ENCODE data around the gene HOXC11.

Gene HOXC11

DNA sequence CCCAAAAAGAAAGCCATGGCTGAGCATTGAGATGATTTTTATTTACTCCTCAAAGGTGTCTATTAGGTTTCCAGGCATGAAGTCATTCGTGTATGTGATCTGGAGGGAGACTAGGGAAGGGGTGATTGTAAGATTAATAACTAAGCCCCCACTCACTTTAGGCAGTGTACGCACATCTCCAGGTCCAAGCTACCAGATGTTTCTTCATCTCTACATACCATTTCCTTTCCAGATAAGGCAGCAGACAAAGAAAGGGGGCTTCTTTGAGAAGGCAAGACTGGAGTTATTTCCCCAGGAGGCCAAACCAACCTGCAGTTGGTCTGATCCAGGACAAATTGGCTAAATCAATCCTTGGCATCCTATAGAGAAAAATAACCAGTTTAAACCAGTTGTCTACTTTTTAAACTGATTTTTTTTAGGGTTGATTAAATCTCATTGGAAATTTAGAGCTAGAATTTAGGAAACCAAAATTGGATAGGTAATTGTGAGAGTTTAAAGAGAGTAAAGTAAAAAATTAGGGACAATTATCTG is 30.4 kb upstream of the HOXC11 start:
- DNase-seq (ENCODE audit: insufficient read length, low spot score) = no peak
- TF ChIP-seq POU2F2 (IDR thresholded peaks at IDR 0.05; ENCODE audit: low read depth, low read length) (no peak), SPI1 (IDR thresholded peaks at IDR 0.05; ENCODE audit: low read depth, low read length) (no peak), POLR2AphosphoS5 (IDR thresholded peaks at IDR 0.05; ENCODE audit: low read depth, low read length) (no peak), PAX5 (IDR thresholded peaks at IDR 0.05; ENCODE audit: insufficient read depth, low read length, severe bottlenecking) (no peak), TAF1 (IDR thresholded peaks at IDR 0.05; ENCODE audit: low read depth, low read length) (no peak), POLR2A (IDR thresholded peaks at IDR 0.05; ENCODE audit: low read depth, low read length) (no peak)
- no peak for FAIRE-seq

DNA sequence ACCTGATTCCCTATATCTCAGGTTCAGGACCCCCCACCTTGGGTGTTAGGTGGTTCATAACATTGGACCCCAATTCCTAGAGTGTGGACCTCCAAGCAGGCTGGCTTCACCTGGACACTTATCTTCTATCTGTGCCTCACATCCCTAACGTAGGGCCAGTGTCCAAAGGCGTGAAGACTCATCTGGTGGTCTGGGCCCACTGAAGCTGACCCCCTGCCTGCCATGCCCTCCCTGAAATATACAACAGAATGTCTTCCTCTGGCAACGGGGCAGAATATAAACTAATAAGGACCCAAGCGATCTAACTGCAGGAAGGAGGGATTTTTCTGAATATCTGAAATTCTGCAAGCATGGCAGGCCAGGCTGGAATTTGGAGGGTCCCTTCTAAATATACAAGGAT is 28.7 kb upstream of the HOXC11 start:
- FAIRE-seq = no peak
- TF ChIP-seq TAF1 (IDR thresholded peaks at IDR 0.05; ENCODE audit: low read depth, low read length) = no peak
- no peak for TF ChIP-seq POU2F2 (IDR thresholded peaks at IDR 0.05; ENCODE audit: low read depth, low read length)
- no peak for TF ChIP-seq PAX5 (IDR thresholded peaks at IDR 0.05; ENCODE audit: insufficient read depth, low read length, severe bottlenecking)
- no peak for TF ChIP-seq POLR2A (IDR thresholded peaks at IDR 0.05; ENCODE audit: low read depth, low read length)
- TF ChIP-seq SPI1 (IDR thresholded peaks at IDR 0.05; ENCODE audit: low read depth, low read length) = no peak
- TF ChIP-seq POLR2AphosphoS5 (IDR thresholded peaks at IDR 0.05; ENCODE audit: low read depth, low read length) = no peak
- no peak for DNase-seq (ENCODE audit: insufficient read length, low spot score)

DNA sequence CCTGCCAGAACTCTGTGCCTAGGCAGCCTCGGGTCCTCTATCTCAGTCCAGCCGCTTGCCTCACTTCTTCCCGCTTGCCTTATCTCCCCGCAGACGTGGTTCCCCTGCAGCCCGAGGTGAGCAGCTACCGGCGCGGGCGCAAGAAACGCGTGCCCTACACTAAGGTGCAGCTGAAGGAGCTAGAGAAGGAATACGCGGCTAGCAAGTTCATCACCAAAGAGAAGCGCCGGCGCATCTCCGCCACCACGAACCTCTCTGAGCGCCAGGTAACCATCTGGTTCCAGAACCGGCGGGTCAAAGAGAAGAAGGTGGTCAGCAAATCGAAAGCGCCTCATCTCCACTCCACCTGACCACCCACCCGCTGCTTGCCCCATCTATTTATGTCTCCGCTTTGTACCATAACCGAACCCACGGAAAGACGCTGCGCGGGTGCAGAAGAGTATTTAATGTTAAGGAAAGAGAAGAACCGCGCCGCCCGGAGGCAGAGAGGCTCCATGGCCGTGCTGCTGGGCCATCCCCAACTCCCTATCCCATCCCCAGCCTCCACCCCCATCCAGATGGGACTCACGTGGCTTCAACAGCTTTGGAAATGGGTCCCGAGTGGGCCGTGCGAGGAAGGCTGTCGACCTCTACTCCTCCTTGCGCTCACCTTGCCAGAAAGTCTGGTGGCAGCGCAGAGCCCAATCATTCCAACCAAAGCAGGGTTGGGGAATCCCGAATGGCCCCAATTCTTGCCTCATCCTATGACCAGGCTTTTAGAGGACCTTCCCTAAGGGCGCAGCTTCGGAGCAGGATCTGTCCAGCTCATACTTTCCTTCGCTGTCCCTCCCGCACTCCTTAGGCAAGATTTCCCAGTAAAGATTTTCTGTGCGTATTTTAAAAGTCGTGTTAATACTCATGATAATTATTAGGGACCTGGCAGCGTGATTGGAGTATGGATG is 27.7 kb upstream of the HOXC11 start:
- no peak for FAIRE-seq
- no peak for DNase-seq (ENCODE audit: insufficient read length, low spot score)
- TF ChIP-seq POU2F2 (IDR thresholded peaks at IDR 0.05; ENCODE audit: low read depth, low read length) (no peak), POLR2A (IDR thresholded peaks at IDR 0.05; ENCODE audit: low read depth, low read length) (no peak), TAF1 (IDR thresholded peaks at IDR 0.05; ENCODE audit: low read depth, low read length) (no peak), SPI1 (IDR thresholded peaks at IDR 0.05; ENCODE audit: low read depth, low read length) (no peak), PAX5 (IDR thresholded peaks at IDR 0.05; ENCODE audit: insufficient read depth, low read length, severe bottlenecking) (no peak), POLR2AphosphoS5 (IDR thresholded peaks at IDR 0.05; ENCODE audit: low read depth, low read length) (no peak)

DNA sequence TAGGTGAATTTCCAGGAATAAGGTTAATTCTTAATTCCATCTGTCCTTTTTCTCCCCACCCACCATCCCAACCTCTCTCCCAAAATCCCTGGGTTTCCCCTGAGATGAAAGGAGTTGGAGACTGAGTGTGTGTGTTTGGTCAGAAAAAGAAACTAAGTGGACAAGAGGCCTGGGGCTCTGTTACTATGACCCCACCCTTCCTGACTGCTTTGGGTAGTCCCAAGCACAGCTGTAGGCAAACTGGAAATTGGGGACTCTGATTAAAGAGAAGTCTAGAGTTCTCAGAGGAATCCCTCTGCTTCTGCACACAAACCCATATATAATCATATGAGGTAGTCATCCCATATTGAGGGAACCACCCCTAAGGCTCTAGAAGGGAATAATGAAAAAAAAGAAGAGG is 25.2 kb upstream of the HOXC11 start:
- no peak for TF ChIP-seq TAF1 (IDR thresholded peaks at IDR 0.05; ENCODE audit: low read depth, low read length)
- no peak for TF ChIP-seq PAX5 (IDR thresholded peaks at IDR 0.05; ENCODE audit: insufficient read depth, low read length, severe bottlenecking)
- TF ChIP-seq SPI1 (IDR thresholded peaks at IDR 0.05; ENCODE audit: low read depth, low read length) = no peak
- TF ChIP-seq POU2F2 (IDR thresholded peaks at IDR 0.05; ENCODE audit: low read depth, low read length) = no peak
- no peak for TF ChIP-seq POLR2A (IDR thresholded peaks at IDR 0.05; ENCODE audit: low read depth, low read length)
- TF ChIP-seq POLR2AphosphoS5 (IDR thresholded peaks at IDR 0.05; ENCODE audit: low read depth, low read length) = no peak
- FAIRE-seq = no peak

DNA sequence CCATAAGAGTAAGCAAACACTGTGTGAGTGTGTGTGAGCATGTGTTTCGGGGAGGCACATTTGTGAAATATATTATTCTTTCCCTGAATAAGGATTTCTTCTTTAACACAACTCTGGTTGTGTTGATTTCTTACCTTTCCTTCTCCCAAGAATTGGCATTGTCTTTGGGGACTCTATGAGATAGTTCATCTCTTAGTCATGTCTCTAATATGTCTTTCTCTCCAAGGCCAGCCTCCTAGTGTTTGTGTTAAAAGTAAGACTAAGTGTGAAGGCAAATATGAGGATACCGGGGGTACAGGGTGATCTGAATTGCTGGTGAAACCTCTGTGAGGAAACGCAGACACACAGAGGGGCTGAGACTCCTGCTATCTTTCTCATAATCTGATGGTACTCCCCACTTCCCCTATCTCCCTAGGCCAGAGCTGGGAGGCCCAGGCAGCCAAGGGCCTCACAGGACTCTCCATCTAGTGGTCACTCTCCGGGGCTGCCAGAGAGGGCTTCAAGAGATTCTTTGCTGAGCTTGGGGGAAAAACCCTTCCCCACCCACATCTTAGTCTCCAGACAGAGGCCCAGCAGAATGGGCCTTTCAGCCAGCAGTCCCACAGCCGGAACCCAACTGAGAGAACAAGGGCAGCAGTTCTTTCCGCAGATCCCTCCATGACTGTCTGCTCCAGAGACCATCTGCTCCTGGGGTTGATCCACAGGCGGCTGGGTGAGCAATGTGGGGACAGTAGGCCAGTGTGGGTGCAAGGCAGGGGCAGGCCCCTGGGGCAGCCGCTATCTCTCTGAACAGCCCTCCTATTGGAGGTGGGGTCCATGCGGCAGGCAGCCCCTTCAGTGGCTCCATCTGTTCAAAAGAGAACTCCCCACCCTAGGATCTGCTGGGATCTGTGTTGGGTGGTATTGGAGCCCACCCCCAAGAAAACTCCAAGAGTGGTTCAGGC is 24.0 kb upstream of the HOXC11 start:
- no peak for TF ChIP-seq POU2F2 (IDR thresholded peaks at IDR 0.05; ENCODE audit: low read depth, low read length)
- no peak for TF ChIP-seq POLR2AphosphoS5 (IDR thresholded peaks at IDR 0.05; ENCODE audit: low read depth, low read length)
- TF ChIP-seq TAF1 (IDR thresholded peaks at IDR 0.05; ENCODE audit: low read depth, low read length) = no peak
- no peak for TF ChIP-seq POLR2A (IDR thresholded peaks at IDR 0.05; ENCODE audit: low read depth, low read length)
- no peak for TF ChIP-seq PAX5 (IDR thresholded peaks at IDR 0.05; ENCODE audit: insufficient read depth, low read length, severe bottlenecking)
- TF ChIP-seq SPI1 (IDR thresholded peaks at IDR 0.05; ENCODE audit: low read depth, low read length) = no peak; the same call in 1 of the 2 replicates
- DNase-seq (ENCODE audit: insufficient read length, low spot score) (no peak), FAIRE-seq (no peak)

More for the DNA sequence above, 25.2 kb upstream of the HOXC11 start:
- DNase-seq (ENCODE audit: insufficient read length, low spot score) = no peak

GRCh38 chr12:53949631-53950436 is 23.1 kb upstream of the HOXC11 start:
- FAIRE-seq (no peak), DNase-seq (ENCODE audit: insufficient read length, low spot score) (no peak)
- TF ChIP-seq SPI1 (IDR thresholded peaks at IDR 0.05; ENCODE audit: low read depth, low read length) (no peak), PAX5 (IDR thresholded peaks at IDR 0.05; ENCODE audit: insufficient read depth, low read length, severe bottlenecking) (no peak), POLR2A (IDR thresholded peaks at IDR 0.05; ENCODE audit: low read depth, low read length) (no peak), POLR2AphosphoS5 (IDR thresholded peaks at IDR 0.05; ENCODE audit: low read depth, low read length) (no peak), POU2F2 (IDR thresholded peaks at IDR 0.05; ENCODE audit: low read depth, low read length) (no peak), TAF1 (IDR thresholded peaks at IDR 0.05; ENCODE audit: low read depth, low read length) (no peak)

DNA sequence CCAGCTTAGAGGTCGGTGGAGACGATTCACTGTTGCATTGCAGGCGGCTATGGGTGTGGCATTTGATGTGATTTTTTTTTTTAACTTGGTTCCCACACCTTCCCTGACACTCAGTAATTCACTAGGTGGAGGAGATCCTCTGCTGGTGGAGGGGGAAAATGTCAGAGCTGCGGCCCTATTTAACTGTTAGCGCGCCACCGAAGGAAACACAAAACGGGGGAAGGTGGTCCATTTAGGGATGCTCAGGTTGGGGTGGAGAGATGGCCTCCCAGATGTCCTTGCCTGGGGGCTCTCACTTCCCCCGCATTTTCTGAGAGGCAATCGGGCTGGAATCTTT is 22.5 kb upstream of the HOXC11 start:
- FAIRE-seq (no peak), DNase-seq (ENCODE audit: insufficient read length, low spot score) (no peak)
- no peak for TF ChIP-seq POLR2AphosphoS5 (IDR thresholded peaks at IDR 0.05; ENCODE audit: low read depth, low read length)
- no peak for TF ChIP-seq PAX5 (IDR thresholded peaks at IDR 0.05; ENCODE audit: insufficient read depth, low read length, severe bottlenecking)
- TF ChIP-seq SPI1 (IDR thresholded peaks at IDR 0.05; ENCODE audit: low read depth, low read length) = no peak
- no peak for TF ChIP-seq POLR2A (IDR thresholded peaks at IDR 0.05; ENCODE audit: low read depth, low read length)
- no peak for TF ChIP-seq POU2F2 (IDR thresholded peaks at IDR 0.05; ENCODE audit: low read depth, low read length)
- TF ChIP-seq TAF1 (IDR thresholded peaks at IDR 0.05; ENCODE audit: low read depth, low read length) = no peak
